Measurements from ENCODE around the gene KRT84.

The KRT84 gene

GRCh38 chr12:52327830-52328500 is 57.5 kb downstream of the KRT84 start:
- Histone ChIP-seq H3K9ac (ENCODE audit: low read length) (no peak overlapping the region), H3K36me3 (ENCODE audit: control insufficient read depth, insufficient read depth, low read length) (no peaks in the 10 kb centered on the region), H3K9me3 (ENCODE audit: control insufficient read depth, low read length) (no peaks in the 10 kb centered on the region), H3K4me3 (ENCODE audit: low read length) (no peak overlapping the region), H3K27me3 (ENCODE audit: control insufficient read depth, insufficient read depth, low read length) (peaks cover 2% of the 10 kb centered on the region), H3K4me1 (ENCODE audit: control insufficient read depth, insufficient read depth, low read length) (peaks cover 8% of the 10 kb centered on the region)

All from mucosa of stomach (tissue), 1 donor.